Lower leg skin (tissue), 3 donors: ENCODE measurements around the gene MGLL.

Source experiments
- POLR2A ChIP-seq, 2 donors: fragments of 450-650 bp; IDR thresholded peaks; one replicate each; pipeline ENCODE4 v1.6.1; 2016 to 2017; ENCODE audit warnings: antibody characterized with exemption in 2 of 2, mild to moderate bottlenecking in 1 of 2, moderate library complexity in 1 of 2
- TF ChIP-seq, protein P1 (sequence below), 3 donors: fragments of 450-650 bp; IDR thresholded peaks; one replicate each; pipeline ENCODE4 v1.5.1; 2016; ENCODE audit warnings: antibody characterized with exemption in 3 of 3, mild to moderate bottlenecking in 3 of 3, moderate library complexity in 2 of 3

DNA sequence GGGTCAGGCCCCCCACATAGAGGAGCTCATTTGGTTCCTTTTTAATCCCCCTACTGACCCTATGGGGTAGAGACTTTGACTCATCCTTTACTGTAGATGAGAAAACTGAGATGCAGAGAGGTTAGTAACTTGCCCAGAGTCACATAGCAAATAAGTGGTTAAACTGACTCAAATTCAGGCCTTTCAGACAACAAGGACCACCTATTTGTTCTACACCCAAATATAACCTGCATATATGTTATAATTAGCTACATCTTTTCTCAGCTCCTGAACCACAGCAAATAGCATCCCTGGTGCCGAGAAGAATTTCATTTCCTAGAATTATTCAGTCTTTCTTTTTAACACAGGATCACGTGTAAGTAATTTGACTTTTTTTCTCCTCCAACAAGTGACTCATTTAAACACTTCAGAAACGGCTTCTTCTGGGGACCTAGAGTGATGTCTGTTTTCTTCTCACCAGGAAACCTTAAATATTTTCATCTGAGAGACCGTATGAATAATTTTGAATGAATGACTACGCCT is 57.4 kb downstream of the MGLL start:
- TF ChIP-seq, protein P1, sequence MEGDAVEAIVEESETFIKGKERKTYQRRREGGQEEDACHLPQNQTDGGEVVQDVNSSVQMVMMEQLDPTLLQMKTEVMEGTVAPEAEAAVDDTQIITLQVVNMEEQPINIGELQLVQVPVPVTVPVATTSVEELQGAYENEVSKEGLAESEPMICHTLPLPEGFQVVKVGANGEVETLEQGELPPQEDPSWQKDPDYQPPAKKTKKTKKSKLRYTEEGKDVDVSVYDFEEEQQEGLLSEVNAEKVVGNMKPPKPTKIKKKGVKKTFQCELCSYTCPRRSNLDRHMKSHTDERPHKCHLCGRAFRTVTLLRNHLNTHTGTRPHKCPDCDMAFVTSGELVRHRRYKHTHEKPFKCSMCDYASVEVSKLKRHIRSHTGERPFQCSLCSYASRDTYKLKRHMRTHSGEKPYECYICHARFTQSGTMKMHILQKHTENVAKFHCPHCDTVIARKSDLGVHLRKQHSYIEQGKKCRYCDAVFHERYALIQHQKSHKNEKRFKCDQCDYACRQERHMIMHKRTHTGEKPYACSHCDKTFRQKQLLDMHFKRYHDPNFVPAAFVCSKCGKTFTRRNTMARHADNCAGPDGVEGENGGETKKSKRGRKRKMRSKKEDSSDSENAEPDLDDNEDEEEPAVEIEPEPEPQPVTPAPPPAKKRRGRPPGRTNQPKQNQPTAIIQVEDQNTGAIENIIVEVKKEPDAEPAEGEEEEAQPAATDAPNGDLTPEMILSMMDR (IDR thresholded peaks at IDR 0.05), result no peak
- no peak for TF ChIP-seq POLR2A (IDR thresholded peaks at IDR 0.05)
